Stimulated activated CD4-positive, alpha-beta T cell treated with anti-CD3 and anti-CD28 coated beads, Interleukin-2, amount 100 ng/mL, for 4 hours (primary cell): ENCODE measurements around the gene E2F3.

Experiments used
- DNase-seq: peaks from one replicate; pipeline ENCODE4 v3.0.0-alpha.2; 2020; ENCODE audit warnings: low read depth

E2F3 gene

DNA sequence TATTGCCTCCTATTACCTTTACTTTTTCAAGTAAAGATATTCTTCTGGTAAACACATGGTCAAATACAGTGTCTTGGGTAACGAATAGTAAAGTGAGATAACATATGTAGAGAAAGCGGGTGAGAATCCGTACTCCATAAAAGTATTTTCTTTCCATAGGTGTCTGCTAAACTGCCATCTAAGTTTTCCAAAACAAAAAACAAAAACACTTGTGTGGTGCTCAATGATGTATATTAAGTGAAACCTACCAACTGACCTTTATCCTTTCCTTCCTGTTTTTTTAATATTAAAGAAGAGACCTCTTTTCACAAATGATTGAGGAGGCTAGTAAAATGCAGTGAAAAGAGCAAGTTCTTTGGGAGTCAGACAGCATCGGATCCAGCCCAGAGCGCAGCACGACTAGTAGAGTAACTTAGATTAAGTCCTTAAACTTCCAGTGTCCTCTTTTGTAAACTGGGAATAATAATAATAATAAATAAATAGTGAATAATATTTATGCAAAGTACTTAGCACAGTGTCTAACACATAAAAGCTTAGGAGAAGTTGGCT, 132.1 kb downstream of the E2F3 start:
- DNase-seq, result no peak

DNA sequence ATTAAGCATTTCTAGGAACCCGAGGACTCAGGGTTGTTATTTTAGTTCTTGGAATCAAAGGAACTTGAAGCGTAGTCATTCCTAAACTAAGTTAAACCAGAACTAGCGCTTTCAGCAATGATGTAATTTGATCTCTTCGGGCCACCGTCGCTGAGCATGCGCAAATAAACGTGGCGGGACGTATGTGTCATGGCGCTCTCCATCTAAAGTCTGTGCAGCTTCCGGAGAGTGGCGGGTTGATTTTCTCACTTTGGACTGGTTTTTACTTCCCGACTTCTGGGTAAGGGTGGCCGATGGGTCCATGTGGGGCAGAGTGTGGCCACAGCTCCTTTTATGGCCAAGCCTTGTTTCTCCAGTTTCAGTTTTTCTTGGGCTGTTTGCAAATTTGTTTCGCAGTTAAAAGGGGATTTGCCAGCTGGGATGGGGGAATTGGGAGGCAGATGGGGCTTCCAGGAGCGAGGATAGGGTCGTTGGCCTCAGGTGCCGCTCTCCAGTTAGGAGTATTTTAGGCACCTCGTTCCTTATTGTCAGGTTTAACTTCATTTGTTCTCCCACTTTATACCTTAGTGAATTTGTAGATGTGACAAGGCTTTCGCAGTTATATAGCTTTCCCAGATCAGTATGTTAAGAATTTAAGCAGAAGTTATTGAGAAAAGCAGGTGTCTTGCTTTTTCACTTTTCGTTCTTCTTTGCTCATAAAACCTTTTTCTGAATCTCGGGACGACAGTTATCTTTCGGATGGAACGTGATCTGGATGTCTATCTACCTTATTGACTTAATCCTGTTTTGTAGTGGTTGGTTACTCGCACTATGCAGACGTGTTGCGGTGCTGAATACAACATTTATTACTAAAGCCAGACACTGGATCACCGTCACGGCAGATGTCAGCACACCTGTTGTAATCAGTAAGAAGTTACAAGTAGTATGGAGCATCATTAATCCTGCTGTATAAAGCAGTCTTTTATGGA, 132.9 kb downstream of the E2F3 start, which contains the start of gene CDKAL1:
CDKAL1 (plus strand) TSS at position 163 of the 968 bp plus-strand sequence. CDS start 11,894 bp downstream, outside the sequence.
- peak; percentile 80 for DNase-seq

DNA sequence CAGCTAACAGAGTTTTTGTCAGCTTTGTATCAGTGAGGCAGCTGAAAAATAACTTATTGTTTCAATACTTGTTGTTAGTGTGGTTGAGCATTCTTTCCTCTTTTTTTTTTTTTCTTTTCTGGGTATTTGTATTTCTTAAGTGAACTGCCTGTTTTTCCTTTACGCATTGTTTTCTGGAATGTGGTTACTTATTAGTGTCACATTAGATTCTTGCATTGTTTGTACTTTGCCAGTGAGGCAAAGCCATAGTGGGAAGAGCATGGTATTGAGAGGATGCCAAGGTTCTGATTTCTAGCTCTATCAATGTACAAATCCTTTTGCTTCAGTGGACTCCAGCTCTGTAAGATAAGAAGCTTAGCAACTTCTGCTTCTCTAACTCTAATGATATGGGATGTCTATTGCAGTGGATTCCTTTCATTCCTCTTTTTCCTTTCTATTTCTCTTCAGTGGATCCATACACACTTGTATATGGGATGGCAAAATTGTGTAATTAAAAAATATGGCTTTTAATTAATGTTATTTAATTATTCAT, 136.5 kb downstream of the E2F3 start:
- DNase-seq, result no peak

DNA sequence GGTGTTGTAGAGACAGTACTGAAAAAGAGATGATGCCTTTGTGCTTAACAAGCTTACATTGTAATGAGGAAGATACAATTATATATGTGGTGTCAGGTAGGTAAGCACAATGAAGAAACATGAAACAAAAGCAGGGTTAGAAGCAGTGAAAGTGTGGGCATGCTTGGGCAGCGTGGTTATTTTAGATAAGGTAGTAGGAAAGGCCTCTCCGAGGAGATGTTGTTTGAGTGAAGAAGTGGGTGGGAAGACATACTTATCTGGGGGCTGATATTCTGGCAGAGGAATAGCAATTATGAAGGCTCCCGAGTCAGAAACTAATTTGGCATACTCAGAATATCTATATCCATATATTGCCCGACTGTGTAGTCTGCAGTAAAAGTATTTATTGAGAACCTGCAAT, 137.2 kb downstream of the E2F3 start:
- DNase-seq, result no peak

DNA sequence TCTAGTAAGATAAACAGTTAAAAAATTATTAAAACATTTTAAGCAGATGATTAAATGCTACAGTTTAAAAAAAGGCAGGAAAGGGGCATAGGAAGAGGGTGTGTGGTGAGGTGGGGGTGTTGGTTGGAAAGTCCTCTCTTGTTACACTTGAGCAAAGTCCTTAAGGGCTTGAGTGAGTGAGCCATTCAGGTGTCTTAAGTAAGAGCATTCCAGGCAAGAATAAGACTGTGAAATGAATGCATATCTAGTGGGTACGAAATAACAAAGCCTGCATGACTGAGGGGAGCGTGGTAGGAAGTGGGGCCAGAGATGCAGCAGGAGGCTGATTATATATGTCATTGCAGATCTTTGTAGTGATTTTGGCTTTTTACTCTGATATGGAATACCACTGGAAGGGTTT, 137.7 kb downstream of the E2F3 start:
- DNase-seq, result no peak

DNA sequence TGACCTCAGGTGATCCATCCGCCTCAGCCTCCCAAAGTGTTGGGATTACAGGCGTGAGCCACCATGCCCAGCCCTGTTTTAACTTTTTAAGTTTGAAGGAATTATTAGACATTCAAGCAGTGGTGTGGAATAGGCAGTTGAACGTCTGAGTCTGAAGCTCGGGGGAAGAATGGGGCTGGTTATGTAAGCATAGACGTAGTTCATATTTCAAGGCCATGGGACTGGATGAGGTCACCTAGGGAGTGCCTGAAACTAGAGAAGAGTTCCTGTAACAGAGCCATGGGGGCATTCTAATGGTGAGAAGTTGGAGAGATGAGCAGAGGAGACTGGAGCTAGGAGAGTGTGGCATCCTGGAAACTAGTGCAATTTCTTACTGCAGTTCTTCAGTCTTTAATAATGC, 139.0 kb downstream of the E2F3 start:
- no peak for DNase-seq

DNA sequence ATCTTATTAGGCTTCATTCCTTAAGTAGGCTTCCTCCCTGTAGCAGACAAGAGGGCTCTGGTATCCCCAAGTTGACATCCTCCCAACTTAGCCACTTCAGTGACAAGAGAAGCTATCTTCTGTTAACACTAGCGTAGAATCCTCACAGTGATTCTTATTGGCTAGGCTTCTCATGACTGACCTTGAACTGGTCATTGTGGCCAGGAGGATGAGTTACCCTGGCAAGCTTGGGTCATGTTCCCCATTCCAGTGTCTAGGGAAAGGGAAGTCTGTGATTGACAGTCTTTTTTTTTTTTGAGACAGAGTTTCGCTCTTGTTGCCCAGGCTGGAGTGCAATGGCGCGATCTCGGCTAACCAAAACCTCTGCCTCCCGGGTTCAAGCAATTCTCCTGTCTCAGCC, 139.7 kb downstream of the E2F3 start:
- no peak for DNase-seq

DNA sequence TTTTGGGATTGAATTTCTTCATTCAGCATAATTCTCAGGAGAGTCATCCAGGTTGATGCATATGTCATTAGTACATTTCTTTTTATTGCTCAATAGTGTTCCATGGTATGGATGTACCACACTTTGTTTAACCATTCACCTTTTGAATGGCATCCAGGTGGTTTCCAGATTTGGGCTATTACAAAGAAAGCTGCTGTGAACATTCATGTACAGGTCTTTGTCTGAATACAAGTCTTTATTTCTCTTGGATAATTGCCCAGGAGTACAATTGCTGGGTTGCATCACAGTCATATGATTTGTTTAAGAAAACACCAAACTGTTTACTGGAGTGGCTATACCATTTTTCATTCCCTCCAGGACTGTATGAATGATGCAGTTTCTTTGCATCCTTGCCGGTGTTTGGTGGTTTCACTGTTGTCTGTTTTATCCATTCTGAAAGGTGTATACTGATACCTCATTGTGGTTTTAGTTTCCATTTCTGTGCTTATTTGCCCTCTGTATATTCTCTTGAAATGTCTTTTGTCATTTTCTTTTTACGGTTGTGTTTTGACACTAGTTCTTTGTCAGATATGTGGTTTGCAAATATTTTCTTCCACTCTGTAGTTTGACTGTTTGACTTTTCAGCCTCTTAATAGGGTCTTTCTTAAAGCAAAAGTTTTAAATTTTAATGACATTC, 141.4 kb downstream of the E2F3 start:
- DNase-seq, result no peak
